ENCODE results near the gene PRSS57. TPM values are rescaled to one million over a fixed set of nuclear protein-coding genes. Genes with fewer than 3 reads are reported as not detected.
"Not testable (repeated sequence)": the region's sequence is repeated elsewhere in the genome, so short reads cannot be mapped to it uniquely, and the experiment has no call there.

Gene PRSS57
- total and polyA plus RNA-seq, 2 of the 13 experiments (the other 11 are each of a cell fraction or from before 2014, with no cell fraction given) = 0.12 TPM; not detected in 1

DNA sequence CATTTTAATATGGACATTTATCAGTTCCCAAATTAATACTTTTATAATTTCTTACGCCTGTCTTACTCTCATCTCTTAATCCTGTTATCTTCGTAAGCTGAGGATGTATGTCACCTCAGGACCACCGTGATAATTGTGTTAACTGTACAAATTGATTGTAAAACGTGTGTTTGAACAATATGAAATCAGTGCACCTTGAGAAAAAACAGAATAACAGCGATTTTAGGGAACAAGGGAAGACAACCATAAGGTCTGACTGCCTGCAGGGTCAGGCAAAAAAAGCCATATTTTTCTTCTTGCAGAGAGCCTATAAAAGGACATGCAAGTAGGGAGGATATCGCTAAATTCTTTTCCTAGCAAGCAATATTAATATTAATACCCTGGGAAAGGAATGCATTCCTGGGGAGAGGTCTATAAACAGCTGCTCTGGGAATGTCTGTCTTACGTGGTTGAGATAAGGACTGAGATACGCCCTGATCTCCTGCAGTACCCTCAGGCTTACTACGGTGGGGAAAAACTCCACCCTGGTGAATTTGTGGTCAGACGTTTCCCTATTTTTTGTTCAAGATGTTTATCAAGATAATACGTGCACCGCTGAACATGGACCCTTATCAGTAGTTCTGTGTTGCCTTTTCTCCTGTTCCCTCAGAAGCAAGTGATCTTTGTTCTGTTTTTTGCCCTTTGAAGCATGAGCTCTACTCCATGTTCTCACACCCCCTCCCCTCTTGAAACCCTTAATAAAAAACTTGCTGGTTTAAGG lies 26.4 kb downstream of the PRSS57 start:
- DNase-seq (ENCODE audit: low spot score) (peak; percentile 84), FAIRE-seq (peak; percentile 58)
- 20% methylated on average over 12 of the region's 12 CpGs for WGBS (ENCODE audit: low lambda C conversion rate)
- H3K9me3 ChIP-seq (ENCODE audit: low read length); H3K9ac ChIP-seq (ENCODE audit: insufficient read depth, low read depth, low read length); H4K20me1 ChIP-seq (ENCODE audit: insufficient read depth, low read length); H3K27me3 ChIP-seq (ENCODE audit: control insufficient read depth in 1 of 2, insufficient read depth in 2 of 2, low read length in 2 of 2); BruUV-seq (replicated peaks); H2AFZ ChIP-seq (ENCODE audit: low read length); CTCF ChIA-PET (ENCODE audit: low intra/inter-chr PET ratio, low total read pairs); ATAC-seq; H3K79me2 ChIP-seq (ENCODE audit: insufficient read depth, low read length); H3K36me3 ChIP-seq (replicated peaks in 1 of 2; ENCODE audit: control insufficient read depth in 1 of 2, insufficient read depth in 2 of 2, low read length in 2 of 2); TF ChIP-seq SOX6 (IDR thresholded peaks at IDR 0.05): not testable (repeated sequence)
- Histone ChIP-seq H3K4me1 (ENCODE audit: insufficient read depth, low read length) (peaks cover 75% of the 10 kb centered on the region), H3K27ac (ENCODE audit: extremely low read length, insufficient read depth, low read length) (peak overlapping the region; percentile 31), H3K4me3 (replicated peaks in 1 of 3; ENCODE audit: insufficient read depth in 1 of 3, low read depth in 2 of 3, low read length in 3 of 3) (peak overlapping the region in 1 of 3 experiments; percentile 18; a peak in 1 of 6 replicates), H3K4me2 (ENCODE audit: low read depth, low read length) (peak overlapping the region; percentile 56)
- POLR2A ChIA-PET = interaction anchor here (0.7 to 2.8 kb wide), 6 partner anchors 9 to 84 kb away, joined by 3 to 13 read pairs (median 7); no protein-coding TSS in a partner anchor
- in situ Hi-C loops (cut with HindIII; ENCODE audit: extremely low pct_ligation_motif_present, low pct_unique_long_range_greater_than_20kb) (loop anchor here (5.0 kb wide), 1 partner anchor 63 kb away; no protein-coding TSS in a partner anchor), intact Hi-C loops (cut with micrococcal nuclease; ENCODE audit: unreplicated experiment) (loop anchor here (10.0 kb wide), 2 partner anchors 84 to 256 kb away; partner anchors contain the start of genes ARID3A and HCN2)
- TF ChIP-seq DPF2 (CRISPR knock-in tag; IDR thresholded peaks at IDR 0.05; ENCODE audit: borderline replicate concordance, low read depth) (peak; percentile 34; the same call in 1 of the 2 replicates), SALL1 (CRISPR knock-in tag; IDR thresholded peaks at IDR 0.05) (peak; percentile 53; the same call in 1 of the 2 replicates), ZNF772 (CRISPR knock-in tag; IDR thresholded peaks at IDR 0.05) (0 out of 2 replicates have a peak, but pooled peaks have one; percentile 30), HOXA3 (CRISPR knock-in tag; IDR thresholded peaks at IDR 0.05) (peak; percentile 41; the same call in 1 of the 2 replicates), NCOR1 (IDR thresholded peaks at IDR 0.05; ENCODE audit: borderline replicate concordance, low read length) (peak; percentile 88), RARA (CRISPR knock-in tag; IDR thresholded peaks at IDR 0.05) (peak; percentile 77), SOX6 (CRISPR knock-in tag; IDR thresholded peaks at IDR 0.05) (peak; percentile 53), ZNF33A (CRISPR knock-in tag; IDR thresholded peaks at IDR 0.05; ENCODE audit: borderline replicate concordance) (peak; percentile 99)
- TF ChIP-seq, protein P1, sequence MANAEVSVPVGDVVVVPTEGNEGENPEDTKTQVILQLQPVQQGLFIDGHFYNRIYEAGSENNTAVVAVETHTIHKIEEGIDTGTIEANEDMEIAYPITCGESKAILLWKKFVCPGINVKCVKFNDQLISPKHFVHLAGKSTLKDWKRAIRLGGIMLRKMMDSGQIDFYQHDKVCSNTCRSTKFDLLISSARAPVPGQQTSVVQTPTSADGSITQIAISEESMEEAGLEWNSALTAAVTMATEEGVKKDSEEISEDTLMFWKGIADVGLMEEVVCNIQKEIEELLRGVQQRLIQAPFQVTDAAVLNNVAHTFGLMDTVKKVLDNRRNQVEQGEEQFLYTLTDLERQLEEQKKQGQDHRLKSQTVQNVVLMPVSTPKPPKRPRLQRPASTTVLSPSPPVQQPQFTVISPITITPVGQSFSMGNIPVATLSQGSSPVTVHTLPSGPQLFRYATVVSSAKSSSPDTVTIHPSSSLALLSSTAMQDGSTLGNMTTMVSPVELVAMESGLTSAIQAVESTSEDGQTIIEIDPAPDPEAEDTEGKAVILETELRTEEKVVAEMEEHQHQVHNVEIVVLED (CRISPR knock-in tag; IDR thresholded peaks at IDR 0.05; ENCODE audit: borderline replicate concordance) = 0 out of 2 replicates have a peak, but pooled peaks have one; percentile 21
- TF ChIP-seq, protein P2, sequence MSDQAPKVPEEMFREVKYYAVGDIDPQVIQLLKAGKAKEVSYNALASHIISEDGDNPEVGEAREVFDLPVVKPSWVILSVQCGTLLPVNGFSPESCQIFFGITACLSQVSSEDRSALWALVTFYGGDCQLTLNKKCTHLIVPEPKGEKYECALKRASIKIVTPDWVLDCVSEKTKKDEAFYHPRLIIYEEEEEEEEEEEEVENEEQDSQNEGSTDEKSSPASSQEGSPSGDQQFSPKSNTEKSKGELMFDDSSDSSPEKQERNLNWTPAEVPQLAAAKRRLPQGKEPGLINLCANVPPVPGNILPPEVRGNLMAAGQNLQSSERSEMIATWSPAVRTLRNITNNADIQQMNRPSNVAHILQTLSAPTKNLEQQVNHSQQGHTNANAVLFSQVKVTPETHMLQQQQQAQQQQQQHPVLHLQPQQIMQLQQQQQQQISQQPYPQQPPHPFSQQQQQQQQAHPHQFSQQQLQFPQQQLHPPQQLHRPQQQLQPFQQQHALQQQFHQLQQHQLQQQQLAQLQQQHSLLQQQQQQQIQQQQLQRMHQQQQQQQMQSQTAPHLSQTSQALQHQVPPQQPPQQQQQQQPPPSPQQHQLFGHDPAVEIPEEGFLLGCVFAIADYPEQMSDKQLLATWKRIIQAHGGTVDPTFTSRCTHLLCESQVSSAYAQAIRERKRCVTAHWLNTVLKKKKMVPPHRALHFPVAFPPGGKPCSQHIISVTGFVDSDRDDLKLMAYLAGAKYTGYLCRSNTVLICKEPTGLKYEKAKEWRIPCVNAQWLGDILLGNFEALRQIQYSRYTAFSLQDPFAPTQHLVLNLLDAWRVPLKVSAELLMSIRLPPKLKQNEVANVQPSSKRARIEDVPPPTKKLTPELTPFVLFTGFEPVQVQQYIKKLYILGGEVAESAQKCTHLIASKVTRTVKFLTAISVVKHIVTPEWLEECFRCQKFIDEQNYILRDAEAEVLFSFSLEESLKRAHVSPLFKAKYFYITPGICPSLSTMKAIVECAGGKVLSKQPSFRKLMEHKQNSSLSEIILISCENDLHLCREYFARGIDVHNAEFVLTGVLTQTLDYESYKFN (CRISPR knock-in tag; conservative IDR thresholded peaks at IDR 0.05) = peak; percentile 87
- TF ChIP-seq, protein P3, sequence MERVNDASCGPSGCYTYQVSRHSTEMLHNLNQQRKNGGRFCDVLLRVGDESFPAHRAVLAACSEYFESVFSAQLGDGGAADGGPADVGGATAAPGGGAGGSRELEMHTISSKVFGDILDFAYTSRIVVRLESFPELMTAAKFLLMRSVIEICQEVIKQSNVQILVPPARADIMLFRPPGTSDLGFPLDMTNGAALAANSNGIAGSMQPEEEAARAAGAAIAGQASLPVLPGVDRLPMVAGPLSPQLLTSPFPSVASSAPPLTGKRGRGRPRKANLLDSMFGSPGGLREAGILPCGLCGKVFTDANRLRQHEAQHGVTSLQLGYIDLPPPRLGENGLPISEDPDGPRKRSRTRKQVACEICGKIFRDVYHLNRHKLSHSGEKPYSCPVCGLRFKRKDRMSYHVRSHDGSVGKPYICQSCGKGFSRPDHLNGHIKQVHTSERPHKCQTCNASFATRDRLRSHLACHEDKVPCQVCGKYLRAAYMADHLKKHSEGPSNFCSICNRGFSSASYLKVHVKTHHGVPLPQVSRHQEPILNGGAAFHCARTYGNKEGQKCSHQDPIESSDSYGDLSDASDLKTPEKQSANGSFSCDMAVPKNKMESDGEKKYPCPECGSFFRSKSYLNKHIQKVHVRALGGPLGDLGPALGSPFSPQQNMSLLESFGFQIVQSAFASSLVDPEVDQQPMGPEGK (CRISPR knock-in tag; IDR thresholded peaks at IDR 0.05) = peak; percentile 75
- TF ChIP-seq, protein P4, sequence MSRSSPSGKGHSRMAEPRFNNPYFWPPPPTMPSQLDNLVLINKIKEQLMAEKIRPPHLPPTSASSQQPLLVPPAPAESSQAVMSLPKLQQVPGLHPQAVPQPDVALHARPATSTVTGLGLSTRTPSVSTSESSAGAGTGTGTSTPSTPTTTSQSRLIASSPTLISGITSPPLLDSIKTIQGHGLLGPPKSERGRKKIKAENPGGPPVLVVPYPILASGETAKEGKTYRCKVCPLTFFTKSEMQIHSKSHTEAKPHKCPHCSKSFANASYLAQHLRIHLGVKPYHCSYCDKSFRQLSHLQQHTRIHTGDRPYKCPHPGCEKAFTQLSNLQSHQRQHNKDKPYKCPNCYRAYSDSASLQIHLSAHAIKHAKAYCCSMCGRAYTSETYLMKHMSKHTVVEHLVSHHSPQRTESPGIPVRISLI (CRISPR knock-in tag; IDR thresholded peaks at IDR 0.05; ENCODE audit: borderline replicate concordance) = peak; percentile 61; the same call in 1 of the 2 replicates

Measured in HepG2 (cell line).